ENCODE measurements around the gene NOC3L.
"Not testable (repeated sequence)": the region's sequence is repeated elsewhere in the genome, so short reads cannot be mapped to it uniquely, and the experiment has no call there.

The NOC3L gene

GRCh38 chr10:94363251-94363565 lies 469 bp upstream of the NOC3L start:
- no peak for DNase-seq (ENCODE audit: low spot score)

GRCh38 chr10:94361171-94361794 lies 1.5 kb downstream of the NOC3L start:
- peak; percentile 10 for DNase-seq (ENCODE audit: low spot score)

- no peak for DNase-seq (ENCODE audit: low spot score)
Measured at GRCh38 chr10:94358480-94358879, 4.3 kb downstream of the NOC3L start.

- no peak for DNase-seq (ENCODE audit: low spot score)
Measured at GRCh38 chr10:94357193-94357592, 5.5 kb downstream of the NOC3L start.

GRCh38 chr10:94355841-94356240 lies 6.9 kb downstream of the NOC3L start:
- DNase-seq (ENCODE audit: low spot score), result no peak

GRCh38 chr10:94353336-94353735 lies 9.4 kb downstream of the NOC3L start:
- no peak for DNase-seq (ENCODE audit: low spot score)

GRCh38 chr10:94351089-94351488 lies 11.7 kb downstream of the NOC3L start:
- DNase-seq (ENCODE audit: low spot score), result no peak

- not testable (repeated sequence) for DNase-seq (ENCODE audit: low spot score)
Measured at GRCh38 chr10:94350500-94350899, 12.2 kb downstream of the NOC3L start.

GRCh38 chr10:94349327-94349726 lies 13.4 kb downstream of the NOC3L start:
- DNase-seq (ENCODE audit: low spot score), result no peak

- no peak for DNase-seq (ENCODE audit: low spot score)
Measured at GRCh38 chr10:94344522-94345122, 18.1 kb downstream of the NOC3L start.

GRCh38 chr10:94343151-94343550 lies 19.6 kb downstream of the NOC3L start:
- no peak for DNase-seq (ENCODE audit: low spot score)

- DNase-seq (ENCODE audit: low spot score), result no peak
Measured at GRCh38 chr10:94334857-94335256, 27.9 kb downstream of the NOC3L start.

GRCh38 chr10:94333051-94333450 lies 29.7 kb downstream of the NOC3L start:
- no peak for DNase-seq (ENCODE audit: low spot score)

GRCh38 chr10:94328613-94329012 lies 34.1 kb downstream of the NOC3L start:
- DNase-seq (ENCODE audit: low spot score), result no peak

GRCh38 chr10:94327649-94328048 lies 35.1 kb downstream of the NOC3L start:
- no peak for DNase-seq (ENCODE audit: low spot score)

- no peak for DNase-seq (ENCODE audit: low spot score)
Measured at GRCh38 chr10:94324609-94325233, 38.0 kb downstream of the NOC3L start.

GRCh38 chr10:94320285-94320914 lies 42.3 kb downstream of the NOC3L start:
- peak; percentile 63 for DNase-seq (ENCODE audit: low spot score)

GRCh38 chr10:94316560-94316959 lies 46.2 kb downstream of the NOC3L start:
- DNase-seq (ENCODE audit: low spot score), result no peak

- no peak for DNase-seq (ENCODE audit: low spot score)
Measured at GRCh38 chr10:94315975-94316464, 46.7 kb downstream of the NOC3L start.

- peak; percentile 4 for DNase-seq (ENCODE audit: low spot score)
Measured at GRCh38 chr10:94315024-94315451, 47.7 kb downstream of the NOC3L start.

GRCh38 chr10:94310369-94310768 lies 52.4 kb downstream of the NOC3L start:
- no peak for DNase-seq (ENCODE audit: low spot score)

GRCh38 chr10:94308866-94309265 lies 53.9 kb downstream of the NOC3L start:
- DNase-seq (ENCODE audit: low spot score), result no peak

GRCh38 chr10:94307046-94307615 lies 55.6 kb downstream of the NOC3L start:
- no peak for DNase-seq (ENCODE audit: low spot score)
